ENCODE results near the gene SSH3. TPM values are rescaled to one million over a fixed set of nuclear protein-coding genes. Genes with fewer than 3 reads are reported as not detected.

SSH3 gene
- polyA plus RNA-seq, 1 of the 3 experiments (the other 2 are of a cell fraction): 13.5 TPM

DNA sequence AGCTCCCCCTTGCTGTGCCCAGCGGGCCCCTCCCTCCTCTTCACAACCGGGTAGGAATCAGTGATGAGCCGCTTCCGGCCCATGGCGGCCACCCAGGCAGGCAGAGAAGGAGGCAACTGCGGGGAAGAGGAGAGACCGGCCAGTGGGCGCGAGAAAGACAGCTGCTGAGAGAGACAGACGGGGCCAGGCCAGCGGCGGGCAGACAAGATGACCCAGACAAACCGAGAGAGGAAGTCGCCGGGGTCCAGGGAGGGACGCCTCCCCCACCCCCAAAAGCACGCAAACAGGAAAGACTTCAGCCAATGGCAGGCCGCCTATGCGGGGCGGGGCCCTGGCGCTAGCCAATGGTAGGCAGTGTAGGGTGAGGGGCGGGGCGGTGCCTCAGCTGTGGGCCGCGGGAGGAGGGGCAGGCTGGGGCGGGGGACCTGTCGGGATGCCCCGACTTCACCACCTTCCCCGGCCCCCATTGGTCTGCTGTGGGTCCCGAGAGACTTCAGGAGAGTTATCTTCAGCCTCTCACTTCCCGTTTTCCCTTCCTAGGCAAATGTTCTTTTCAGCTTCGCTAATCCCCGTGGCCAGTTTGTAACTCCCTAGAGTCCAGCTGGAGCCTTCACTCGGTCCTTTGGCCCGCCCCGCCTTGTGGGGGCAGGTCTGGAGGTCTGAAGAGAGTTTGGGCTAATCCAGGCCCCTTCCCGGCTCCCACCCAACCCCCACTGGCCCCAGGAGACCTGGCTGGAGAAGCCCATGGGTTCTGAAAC, 50.2 kb downstream of the SSH3 start, which contains the start of gene POLD4 (continued):
- TF ChIP-seq, protein P1, sequence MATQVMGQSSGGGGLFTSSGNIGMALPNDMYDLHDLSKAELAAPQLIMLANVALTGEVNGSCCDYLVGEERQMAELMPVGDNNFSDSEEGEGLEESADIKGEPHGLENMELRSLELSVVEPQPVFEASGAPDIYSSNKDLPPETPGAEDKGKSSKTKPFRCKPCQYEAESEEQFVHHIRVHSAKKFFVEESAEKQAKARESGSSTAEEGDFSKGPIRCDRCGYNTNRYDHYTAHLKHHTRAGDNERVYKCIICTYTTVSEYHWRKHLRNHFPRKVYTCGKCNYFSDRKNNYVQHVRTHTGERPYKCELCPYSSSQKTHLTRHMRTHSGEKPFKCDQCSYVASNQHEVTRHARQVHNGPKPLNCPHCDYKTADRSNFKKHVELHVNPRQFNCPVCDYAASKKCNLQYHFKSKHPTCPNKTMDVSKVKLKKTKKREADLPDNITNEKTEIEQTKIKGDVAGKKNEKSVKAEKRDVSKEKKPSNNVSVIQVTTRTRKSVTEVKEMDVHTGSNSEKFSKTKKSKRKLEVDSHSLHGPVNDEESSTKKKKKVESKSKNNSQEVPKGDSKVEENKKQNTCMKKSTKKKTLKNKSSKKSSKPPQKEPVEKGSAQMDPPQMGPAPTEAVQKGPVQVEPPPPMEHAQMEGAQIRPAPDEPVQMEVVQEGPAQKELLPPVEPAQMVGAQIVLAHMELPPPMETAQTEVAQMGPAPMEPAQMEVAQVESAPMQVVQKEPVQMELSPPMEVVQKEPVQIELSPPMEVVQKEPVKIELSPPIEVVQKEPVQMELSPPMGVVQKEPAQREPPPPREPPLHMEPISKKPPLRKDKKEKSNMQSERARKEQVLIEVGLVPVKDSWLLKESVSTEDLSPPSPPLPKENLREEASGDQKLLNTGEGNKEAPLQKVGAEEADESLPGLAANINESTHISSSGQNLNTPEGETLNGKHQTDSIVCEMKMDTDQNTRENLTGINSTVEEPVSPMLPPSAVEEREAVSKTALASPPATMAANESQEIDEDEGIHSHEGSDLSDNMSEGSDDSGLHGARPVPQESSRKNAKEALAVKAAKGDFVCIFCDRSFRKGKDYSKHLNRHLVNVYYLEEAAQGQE (IDR thresholded peaks at IDR 0.05; ENCODE audit: low read depth, low read length): no peak

DNA sequence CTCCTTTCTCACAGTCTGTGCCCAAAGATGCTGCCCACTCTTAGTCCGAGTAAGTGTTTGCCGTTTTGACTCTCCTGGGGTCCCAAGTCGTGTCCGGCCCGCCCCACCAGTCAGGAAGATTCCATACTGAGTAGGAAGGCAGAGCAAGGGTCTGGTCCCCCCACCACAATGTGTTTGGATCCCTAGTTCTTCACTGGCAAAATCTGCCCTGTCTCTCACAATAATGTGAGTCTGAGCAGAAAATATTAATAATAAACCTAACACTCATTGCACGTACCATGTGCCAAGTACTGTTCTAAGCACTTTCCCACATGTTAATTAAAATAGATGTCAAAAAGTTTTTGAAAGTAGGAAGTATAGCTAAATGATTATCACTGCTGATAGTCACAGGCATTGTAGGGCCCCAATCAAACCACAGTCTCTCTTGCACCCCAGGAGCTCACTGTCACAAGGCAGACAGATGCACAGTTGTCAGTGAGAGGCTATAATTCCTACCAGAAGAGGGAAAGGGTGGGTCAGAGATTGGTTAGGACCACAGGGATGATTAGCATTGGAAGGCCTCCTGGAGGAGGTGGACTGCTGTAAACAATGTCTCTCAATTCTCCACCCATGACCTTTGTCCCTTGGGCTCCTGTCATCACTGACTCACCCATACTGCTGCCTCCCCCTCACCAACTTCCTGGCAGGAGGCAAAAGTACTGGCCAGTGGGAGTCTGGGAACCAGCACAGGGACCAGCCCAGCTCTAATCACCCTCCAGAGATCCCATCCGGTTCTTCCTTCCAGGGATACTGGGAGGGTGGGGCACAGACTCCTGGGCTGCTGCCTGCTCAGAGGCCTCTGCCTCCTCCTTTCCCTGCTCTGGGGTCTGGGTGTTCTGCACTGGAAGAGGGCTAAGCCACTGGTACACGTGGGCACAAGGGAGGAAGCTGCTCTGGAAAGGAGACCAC, 51.0 kb downstream of the SSH3 start:
- Histone ChIP-seq H3K27ac (ENCODE audit: low read depth in 2 of 2, low read length in 1 of 2) (peak overlapping the region; percentile 91 to 99), H2AFZ (ENCODE audit: low read depth) (peak overlapping the region; percentile 62; the same call in 1 of the 2 replicates), H3K27me3 (ENCODE audit: insufficient read depth) (no peaks in the 10 kb centered on the region), H3K79me2 (ENCODE audit: insufficient read depth) (peaks cover 21% of the 10 kb centered on the region), H4K20me1 (ENCODE audit: insufficient read depth) (peaks cover 3% of the 10 kb centered on the region; the same call in 1 of the 2 replicates), H3K4me3 (ENCODE audit: low read depth in 2 of 2, low read length in 1 of 2) (peak overlapping the region; percentile 66 to 76), H3K36me3 (replicated peaks in 1 of 2; ENCODE audit: control insufficient read depth in 1 of 2, insufficient read depth in 2 of 2, low read length in 1 of 2) (no peaks in the 10 kb centered on the region), H3K9ac (peak overlapping the region; percentile 91), H3K9me3 (no peaks in the 10 kb centered on the region), H3F3A (replicated peaks; ENCODE audit: insufficient read depth) (peaks cover 40% of the 10 kb centered on the region), H3K4me1 (ENCODE audit: control insufficient read depth in 1 of 2, insufficient read depth in 2 of 2, low read depth in 1 of 2, low read length in 1 of 2) (peaks cover 37 to 51% of the 10 kb centered on the region in 2 experiments; a peak in 3 of 4 replicates), H3K4me2 (peak overlapping the region; percentile 85), H3K9me2 (no peaks in the 10 kb centered on the region)
- no peak for DNase-seq
- ChIA-PET CTCF (interaction anchor here (0.9 to 20.0 kb wide), 6 partner anchors 9 to 87 kb away, joined by 3 to 955 read pairs (median 8); partner anchors contain the start of genes ANKRD13D and CLCF1), POLR2A (interaction anchor here (0.6 to 3.2 kb wide), 6 partner anchors 16 to 56 kb away, joined by 3 to 9 read pairs (median 6); partner anchors contain the start of gene RAD9A)
- 52% methylated on average over 8 of the region's 8 CpGs for WGBS (ENCODE audit: low lambda C conversion rate)
- no peak for TF ChIP-seq RCOR1 (IDR thresholded peaks at IDR 0.05; ENCODE audit: low read length)
- TF ChIP-seq, protein P2, sequence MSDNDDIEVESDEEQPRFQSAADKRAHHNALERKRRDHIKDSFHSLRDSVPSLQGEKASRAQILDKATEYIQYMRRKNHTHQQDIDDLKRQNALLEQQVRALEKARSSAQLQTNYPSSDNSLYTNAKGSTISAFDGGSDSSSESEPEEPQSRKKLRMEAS (IDR thresholded peaks at IDR 0.05; ENCODE audit: low read depth): no peak
- peak; percentile 35; the same call in 1 of the 2 replicates for TF ChIP-seq JUND (IDR thresholded peaks at IDR 0.05)
- no peak for TF ChIP-seq NRF1 (IDR thresholded peaks at IDR 0.05; ENCODE audit: low read depth, low read length)
- TF ChIP-seq ELF1 (IDR thresholded peaks at IDR 0.05): 0 out of 2 replicates have a peak, but pooled peaks have one; percentile 37
- no peak for TF ChIP-seq CHD2 (IDR thresholded peaks at IDR 0.05; ENCODE audit: low read length, partially characterized antibody)
- TF ChIP-seq RFX5 (IDR thresholded peaks at IDR 0.05; ENCODE audit: low read length): no peak
- TF ChIP-seq SMC3 (IDR thresholded peaks at IDR 0.05; ENCODE audit: low read depth, low read length): no peak
- no peak for TF ChIP-seq EP300 (IDR thresholded peaks at IDR 0.05; ENCODE audit: borderline replicate concordance in 1 of 2, low read depth in 1 of 2, low read length in 1 of 2)
- TF ChIP-seq TAF1 (IDR thresholded peaks at IDR 0.05; ENCODE audit: borderline replicate concordance, low read depth, low read length): no peak
- no peak for TF ChIP-seq FOXJ3 (CRISPR knock-in tag; IDR thresholded peaks at IDR 0.05)
- peak; percentile 34; the same call in 1 of the 2 replicates for TF ChIP-seq SIN3A (IDR thresholded peaks at IDR 0.05; ENCODE audit: borderline replicate concordance, low read depth, low read length)
- no peak for TF ChIP-seq MEF2A (IDR thresholded peaks at IDR 0.05; ENCODE audit: borderline replicate concordance, low read depth)
- peak; percentile 82; the same call in 1 of the 2 replicates for TF ChIP-seq RXRA (IDR thresholded peaks at IDR 0.05; ENCODE audit: borderline replicate concordance, low read depth)
- no peak for TF ChIP-seq YY1 (IDR thresholded peaks at IDR 0.05; ENCODE audit: low read depth)
- no peak for TF ChIP-seq GATA2 (CRISPR knock-in tag; IDR thresholded peaks at IDR 0.05)
- no peak for TF ChIP-seq RAD21 (IDR thresholded peaks at IDR 0.05; ENCODE audit: low read length)
- no peak for TF ChIP-seq TCF12 (IDR thresholded peaks at IDR 0.05)
- peak; percentile 48 for TF ChIP-seq GABPA (IDR thresholded peaks at IDR 0.05; ENCODE audit: low read depth)
- no peak for TF ChIP-seq FOXM1 (IDR thresholded peaks at IDR 0.05; ENCODE audit: low read depth)
- TF ChIP-seq, protein P3, sequence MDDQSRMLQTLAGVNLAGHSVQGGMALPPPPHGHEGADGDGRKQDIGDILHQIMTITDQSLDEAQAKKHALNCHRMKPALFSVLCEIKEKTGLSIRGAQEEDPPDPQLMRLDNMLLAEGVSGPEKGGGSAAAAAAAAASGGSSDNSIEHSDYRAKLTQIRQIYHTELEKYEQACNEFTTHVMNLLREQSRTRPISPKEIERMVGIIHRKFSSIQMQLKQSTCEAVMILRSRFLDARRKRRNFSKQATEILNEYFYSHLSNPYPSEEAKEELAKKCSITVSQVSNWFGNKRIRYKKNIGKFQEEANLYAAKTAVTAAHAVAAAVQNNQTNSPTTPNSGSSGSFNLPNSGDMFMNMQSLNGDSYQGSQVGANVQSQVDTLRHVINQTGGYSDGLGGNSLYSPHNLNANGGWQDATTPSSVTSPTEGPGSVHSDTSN (IDR thresholded peaks at IDR 0.05): peak; percentile 18; the same call in 1 of the 2 replicates
- no peak for TF ChIP-seq NFIC (IDR thresholded peaks at IDR 0.05; ENCODE audit: borderline replicate concordance)
